ENCODE data around the gene KIF22.
"Not testable (repeated sequence)": the region's sequence is repeated elsewhere in the genome, so short reads cannot be mapped to it uniquely, and the experiment has no call there.

The KIF22 gene

DNA sequence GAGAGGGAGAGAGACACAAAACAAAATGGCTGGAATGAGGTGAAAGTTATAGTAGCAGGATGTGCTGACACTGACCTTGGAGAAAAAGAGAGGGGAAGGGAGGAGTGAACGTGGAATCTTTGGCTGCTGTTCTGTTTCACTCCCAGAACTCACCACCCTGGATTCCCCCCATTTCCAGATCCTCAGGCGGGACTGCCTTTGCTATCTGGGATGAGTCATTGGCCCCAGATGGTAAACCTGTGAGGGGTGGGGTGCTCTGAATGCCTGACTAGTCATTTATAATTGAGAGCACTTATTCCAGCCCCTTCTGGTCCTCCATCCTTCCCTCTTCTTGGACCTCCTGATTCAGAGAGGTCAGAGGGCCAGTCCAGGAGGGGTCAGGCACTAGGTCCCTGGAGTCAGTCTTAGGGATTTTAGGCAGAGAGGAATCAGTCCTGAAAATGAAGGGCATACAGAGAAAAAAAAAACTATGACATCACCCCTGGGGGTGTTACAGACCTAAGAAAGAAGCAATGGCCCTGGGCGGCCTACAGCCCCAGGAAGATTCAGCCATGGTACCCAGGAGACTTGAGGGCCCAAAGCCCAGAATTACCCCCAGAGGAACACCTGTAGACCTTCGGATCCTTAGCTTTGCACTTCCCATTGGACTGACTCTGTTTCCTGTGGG is 14.7 kb upstream of the KIF22 start:
- Histone ChIP-seq H3K9me3 (ENCODE audit: insufficient read depth, low read length) (no peaks in the 10 kb centered on the region), H3F3A (ENCODE audit: insufficient read depth) (no peaks in the 10 kb centered on the region), H2AFZ (ENCODE audit: low read depth, low read length, severe bottlenecking) (no peak overlapping the region), H4K20me1 (ENCODE audit: low read depth, low read length) (no peaks in the 10 kb centered on the region), H3K79me2 (ENCODE audit: insufficient read depth, low read length) (no peaks in the 10 kb centered on the region), H3K4me3 (ENCODE audit: insufficient read depth, low read length, poor library complexity, severe bottlenecking) (no peak overlapping the region), H3K36me3 (ENCODE audit: low read length) (no peaks in the 10 kb centered on the region), H3K4me2 (ENCODE audit: low read depth, low read length, poor library complexity, severe bottlenecking) (no peak overlapping the region), H3K27me3 (ENCODE audit: low read length) (no peaks in the 10 kb centered on the region), H3K27ac (ENCODE audit: low read depth, low read length) (no peak overlapping the region), H3K9ac (ENCODE audit: low read length) (no peak overlapping the region), H3K9me2 (replicated peaks; ENCODE audit: insufficient read depth, low read length) (no peaks in the 10 kb centered on the region)
- TF ChIP-seq EZH2phosphoT487 (conservative IDR thresholded peaks at IDR 0.05; ENCODE audit: low read length) = no peak
- TF ChIP-seq, protein P1, sequence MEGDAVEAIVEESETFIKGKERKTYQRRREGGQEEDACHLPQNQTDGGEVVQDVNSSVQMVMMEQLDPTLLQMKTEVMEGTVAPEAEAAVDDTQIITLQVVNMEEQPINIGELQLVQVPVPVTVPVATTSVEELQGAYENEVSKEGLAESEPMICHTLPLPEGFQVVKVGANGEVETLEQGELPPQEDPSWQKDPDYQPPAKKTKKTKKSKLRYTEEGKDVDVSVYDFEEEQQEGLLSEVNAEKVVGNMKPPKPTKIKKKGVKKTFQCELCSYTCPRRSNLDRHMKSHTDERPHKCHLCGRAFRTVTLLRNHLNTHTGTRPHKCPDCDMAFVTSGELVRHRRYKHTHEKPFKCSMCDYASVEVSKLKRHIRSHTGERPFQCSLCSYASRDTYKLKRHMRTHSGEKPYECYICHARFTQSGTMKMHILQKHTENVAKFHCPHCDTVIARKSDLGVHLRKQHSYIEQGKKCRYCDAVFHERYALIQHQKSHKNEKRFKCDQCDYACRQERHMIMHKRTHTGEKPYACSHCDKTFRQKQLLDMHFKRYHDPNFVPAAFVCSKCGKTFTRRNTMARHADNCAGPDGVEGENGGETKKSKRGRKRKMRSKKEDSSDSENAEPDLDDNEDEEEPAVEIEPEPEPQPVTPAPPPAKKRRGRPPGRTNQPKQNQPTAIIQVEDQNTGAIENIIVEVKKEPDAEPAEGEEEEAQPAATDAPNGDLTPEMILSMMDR (IDR thresholded peaks at IDR 0.05; ENCODE audit: insufficient read depth, low read length, poor library complexity, severe bottlenecking) = no peak

DNA sequence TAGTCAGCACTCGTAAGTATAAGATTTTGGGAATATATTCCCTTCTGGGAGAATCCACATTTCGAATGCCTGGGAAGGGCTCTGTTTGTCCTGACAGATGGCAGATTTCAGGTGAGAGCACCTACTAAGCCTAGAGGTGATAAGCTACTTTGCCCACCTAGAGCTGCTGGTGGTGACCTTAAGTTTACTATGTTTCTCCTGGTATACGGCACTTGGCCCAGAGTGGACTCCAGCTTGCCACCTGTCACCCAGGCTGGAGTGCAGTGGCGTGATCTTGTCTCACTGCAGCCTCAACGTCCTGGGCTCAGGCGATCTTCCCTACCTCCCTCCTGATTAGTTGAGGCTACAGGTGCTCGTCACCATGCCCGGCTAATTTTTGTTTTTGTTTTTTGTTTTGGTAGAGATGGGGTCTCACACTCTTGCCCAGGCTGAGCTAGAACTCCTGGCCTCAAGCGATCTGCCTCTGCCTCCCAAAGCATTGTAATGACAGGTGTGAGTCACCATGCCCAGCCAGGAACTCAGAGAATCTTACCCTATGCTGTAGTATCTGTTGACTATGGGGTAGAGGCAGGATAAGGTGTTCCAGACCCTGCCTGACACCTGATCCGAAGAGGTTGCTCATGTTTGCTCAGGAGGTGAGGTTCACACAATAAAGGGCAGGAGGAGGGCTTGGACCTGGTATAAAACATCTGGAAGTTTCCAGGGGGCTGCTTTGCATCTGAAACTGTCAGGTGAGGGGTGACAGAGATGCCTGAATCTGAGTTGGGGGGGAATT is 12.8 kb upstream of the KIF22 start, which contains the start of gene ZG16:
Gene ZG16, plus strand, starts transcription at position 681 of the 775 bp plus-strand sequence. CDS start 1,011 bp downstream, outside the sequence.
- TF ChIP-seq EZH2phosphoT487 (conservative IDR thresholded peaks at IDR 0.05; ENCODE audit: low read length) = no peak
- TF ChIP-seq, protein P1 (IDR thresholded peaks at IDR 0.05; ENCODE audit: insufficient read depth, low read length, poor library complexity, severe bottlenecking) = no peak
- no peak within 1 kb of the TSS for H3K4me2 ChIP-seq (ENCODE audit: low read depth, low read length, poor library complexity, severe bottlenecking)

DNA sequence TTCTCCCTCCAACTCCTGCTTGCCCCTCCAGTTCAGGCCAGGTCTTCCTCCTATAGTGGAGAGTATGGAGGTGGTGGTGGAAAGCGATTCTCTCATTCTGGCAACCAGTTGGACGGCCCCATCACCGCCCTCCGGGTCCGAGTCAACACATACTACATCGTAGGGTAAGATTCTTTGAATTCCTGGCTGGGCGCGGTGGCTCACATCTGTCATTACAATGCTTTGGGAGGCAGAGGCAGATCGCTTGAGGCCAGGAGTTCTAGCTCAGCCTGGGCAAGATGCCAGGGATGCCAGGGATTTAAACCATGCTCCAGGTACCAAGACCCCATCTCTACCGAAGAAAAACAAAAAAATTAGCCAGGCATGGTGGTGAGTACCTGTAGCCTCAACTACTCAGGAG is 11.1 kb upstream of the KIF22 start:
- TF ChIP-seq, protein P1 (IDR thresholded peaks at IDR 0.05; ENCODE audit: insufficient read depth, low read length, poor library complexity, severe bottlenecking) = no peak
- TF ChIP-seq EZH2phosphoT487 (conservative IDR thresholded peaks at IDR 0.05; ENCODE audit: low read length) = no peak
- no peak overlapping the region for H3K27ac ChIP-seq (ENCODE audit: low read depth, low read length)
- no peaks in the 10 kb centered on the region for H3K36me3 ChIP-seq (ENCODE audit: low read length)
- H3K4me3 ChIP-seq (ENCODE audit: insufficient read depth, low read length, poor library complexity, severe bottlenecking) = no peak overlapping the region
- no peaks in the 10 kb centered on the region for H3K9me2 ChIP-seq (replicated peaks; ENCODE audit: insufficient read depth, low read length)
- H4K20me1 ChIP-seq (ENCODE audit: low read depth, low read length) = no peaks in the 10 kb centered on the region
- H3K27me3 ChIP-seq (ENCODE audit: low read length) = no peaks in the 10 kb centered on the region
- H2AFZ ChIP-seq (ENCODE audit: low read depth, low read length, severe bottlenecking) = no peak overlapping the region
- no peaks in the 10 kb centered on the region for H3F3A ChIP-seq (ENCODE audit: insufficient read depth)
- H3K9ac ChIP-seq (ENCODE audit: low read length) = no peak overlapping the region
- no peak overlapping the region for H3K4me2 ChIP-seq (ENCODE audit: low read depth, low read length, poor library complexity, severe bottlenecking)
- H3K79me2 ChIP-seq (ENCODE audit: insufficient read depth, low read length) = no peaks in the 10 kb centered on the region
- no peaks in the 10 kb centered on the region for H3K9me3 ChIP-seq (ENCODE audit: insufficient read depth, low read length)

More for the DNA sequence above, 12.8 kb upstream of the KIF22 start, which contains the start of gene ZG16:
- H3K9me3 ChIP-seq (ENCODE audit: insufficient read depth, low read length) = no peaks in the 10 kb centered on the region
- no peaks in the 10 kb centered on the region for H4K20me1 ChIP-seq (ENCODE audit: low read depth, low read length)
- H2AFZ ChIP-seq (ENCODE audit: low read depth, low read length, severe bottlenecking) = no peak within 1 kb of the TSS
- H3K9me2 ChIP-seq (replicated peaks; ENCODE audit: insufficient read depth, low read length) = no peaks in the 10 kb centered on the region
- H3K9ac ChIP-seq (ENCODE audit: low read length) = no peak within 1 kb of the TSS
- no peaks in the 10 kb centered on the region for H3K79me2 ChIP-seq (ENCODE audit: insufficient read depth, low read length)
- no peaks in the 10 kb centered on the region for H3K36me3 ChIP-seq (ENCODE audit: low read length)
- H3K27ac ChIP-seq (ENCODE audit: low read depth, low read length) = no peak within 1 kb of the TSS
- no peaks in the 10 kb centered on the region for H3K27me3 ChIP-seq (ENCODE audit: low read length)
- no peak within 1 kb of the TSS for H3K4me3 ChIP-seq (ENCODE audit: insufficient read depth, low read length, poor library complexity, severe bottlenecking)
- H3F3A ChIP-seq (ENCODE audit: insufficient read depth) = no peaks in the 10 kb centered on the region

DNA sequence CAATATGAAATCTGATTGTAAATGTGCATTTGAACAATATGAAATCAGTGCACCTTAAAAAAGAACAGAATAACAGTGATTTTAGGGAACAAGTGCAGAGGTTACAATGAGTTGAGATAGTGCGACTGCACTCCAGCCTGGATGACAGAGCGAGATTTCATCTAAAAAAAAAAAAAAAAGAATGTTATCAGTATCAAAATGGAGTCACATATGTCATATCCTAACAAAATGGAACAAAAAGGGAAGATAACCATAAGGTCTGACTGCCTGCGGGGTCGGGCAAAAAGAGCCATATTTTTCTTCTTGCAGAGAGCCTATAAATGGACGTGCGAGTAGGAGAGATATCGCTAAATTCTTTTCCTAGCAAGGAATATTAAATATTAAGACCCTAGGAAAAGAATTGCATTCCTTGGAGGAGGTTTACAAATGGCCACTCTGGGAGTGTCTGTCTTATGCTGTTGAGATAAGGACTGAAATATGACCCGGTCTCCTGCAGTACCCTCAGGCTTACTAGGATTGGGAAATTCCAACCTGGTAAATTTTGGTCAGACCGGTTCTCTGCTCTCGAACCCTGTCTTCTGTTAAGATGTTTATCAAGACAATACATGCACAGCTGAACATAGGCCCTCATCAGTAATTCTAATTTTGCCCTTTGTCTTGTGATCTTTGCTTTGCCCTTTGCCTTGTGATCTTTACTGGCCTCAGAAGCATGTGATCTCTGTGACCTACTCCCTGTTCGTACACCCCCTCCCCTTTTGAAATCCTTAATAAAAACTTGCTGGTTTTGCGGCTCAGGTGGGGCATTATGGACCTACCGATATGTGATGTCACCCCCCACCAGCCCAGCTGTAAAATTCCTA is 7.2 kb upstream of the KIF22 start:
- not testable (repeated sequence) for H3K36me3 ChIP-seq (ENCODE audit: low read length); H3K4me3 ChIP-seq (ENCODE audit: insufficient read depth, low read length, poor library complexity, severe bottlenecking); H3K27me3 ChIP-seq (ENCODE audit: low read length); H3K4me2 ChIP-seq (ENCODE audit: low read depth, low read length, poor library complexity, severe bottlenecking); H3K9ac ChIP-seq (ENCODE audit: low read length); H3K9me3 ChIP-seq (ENCODE audit: insufficient read depth, low read length); H2AFZ ChIP-seq (ENCODE audit: low read depth, low read length, severe bottlenecking); H3F3A ChIP-seq (ENCODE audit: insufficient read depth); H3K79me2 ChIP-seq (ENCODE audit: insufficient read depth, low read length); H3K9me2 ChIP-seq (replicated peaks; ENCODE audit: insufficient read depth, low read length); H3K27ac ChIP-seq (ENCODE audit: low read depth, low read length); H4K20me1 ChIP-seq (ENCODE audit: low read depth, low read length)

All from SU-DHL-6 (cell line).